ENCODE data around the gene SERINC3. TPM values are rescaled to one million over a fixed set of nuclear protein-coding genes. Genes with fewer than 3 reads are reported as not detected.

SERINC3 gene
- total and polyA plus RNA-seq, 2 of the 13 experiments (the other 11 are each of a cell fraction or from before 2014, with no cell fraction given): 82.0 to 226 TPM

DNA sequence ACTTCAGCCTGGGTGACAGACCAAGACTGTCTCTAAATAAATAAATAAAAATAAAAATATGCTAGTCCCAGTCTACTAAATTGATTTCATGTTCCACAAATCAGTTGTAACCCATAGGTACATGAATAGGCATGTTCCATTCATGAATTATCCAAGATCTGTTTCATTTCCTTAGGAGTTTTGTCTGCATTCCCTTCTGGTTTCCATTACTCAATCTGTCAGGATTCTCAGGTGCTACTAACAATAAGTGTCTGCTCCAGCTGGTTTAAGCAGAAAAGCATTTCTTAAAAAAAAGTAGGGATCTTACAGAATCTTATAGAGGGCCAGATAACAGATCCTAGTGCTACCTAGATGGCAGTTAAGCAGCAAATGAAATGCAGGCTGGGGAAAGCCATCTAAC is 44.9 kb upstream of the SERINC3 start (continued):
- TF ChIP-seq, protein P1, sequence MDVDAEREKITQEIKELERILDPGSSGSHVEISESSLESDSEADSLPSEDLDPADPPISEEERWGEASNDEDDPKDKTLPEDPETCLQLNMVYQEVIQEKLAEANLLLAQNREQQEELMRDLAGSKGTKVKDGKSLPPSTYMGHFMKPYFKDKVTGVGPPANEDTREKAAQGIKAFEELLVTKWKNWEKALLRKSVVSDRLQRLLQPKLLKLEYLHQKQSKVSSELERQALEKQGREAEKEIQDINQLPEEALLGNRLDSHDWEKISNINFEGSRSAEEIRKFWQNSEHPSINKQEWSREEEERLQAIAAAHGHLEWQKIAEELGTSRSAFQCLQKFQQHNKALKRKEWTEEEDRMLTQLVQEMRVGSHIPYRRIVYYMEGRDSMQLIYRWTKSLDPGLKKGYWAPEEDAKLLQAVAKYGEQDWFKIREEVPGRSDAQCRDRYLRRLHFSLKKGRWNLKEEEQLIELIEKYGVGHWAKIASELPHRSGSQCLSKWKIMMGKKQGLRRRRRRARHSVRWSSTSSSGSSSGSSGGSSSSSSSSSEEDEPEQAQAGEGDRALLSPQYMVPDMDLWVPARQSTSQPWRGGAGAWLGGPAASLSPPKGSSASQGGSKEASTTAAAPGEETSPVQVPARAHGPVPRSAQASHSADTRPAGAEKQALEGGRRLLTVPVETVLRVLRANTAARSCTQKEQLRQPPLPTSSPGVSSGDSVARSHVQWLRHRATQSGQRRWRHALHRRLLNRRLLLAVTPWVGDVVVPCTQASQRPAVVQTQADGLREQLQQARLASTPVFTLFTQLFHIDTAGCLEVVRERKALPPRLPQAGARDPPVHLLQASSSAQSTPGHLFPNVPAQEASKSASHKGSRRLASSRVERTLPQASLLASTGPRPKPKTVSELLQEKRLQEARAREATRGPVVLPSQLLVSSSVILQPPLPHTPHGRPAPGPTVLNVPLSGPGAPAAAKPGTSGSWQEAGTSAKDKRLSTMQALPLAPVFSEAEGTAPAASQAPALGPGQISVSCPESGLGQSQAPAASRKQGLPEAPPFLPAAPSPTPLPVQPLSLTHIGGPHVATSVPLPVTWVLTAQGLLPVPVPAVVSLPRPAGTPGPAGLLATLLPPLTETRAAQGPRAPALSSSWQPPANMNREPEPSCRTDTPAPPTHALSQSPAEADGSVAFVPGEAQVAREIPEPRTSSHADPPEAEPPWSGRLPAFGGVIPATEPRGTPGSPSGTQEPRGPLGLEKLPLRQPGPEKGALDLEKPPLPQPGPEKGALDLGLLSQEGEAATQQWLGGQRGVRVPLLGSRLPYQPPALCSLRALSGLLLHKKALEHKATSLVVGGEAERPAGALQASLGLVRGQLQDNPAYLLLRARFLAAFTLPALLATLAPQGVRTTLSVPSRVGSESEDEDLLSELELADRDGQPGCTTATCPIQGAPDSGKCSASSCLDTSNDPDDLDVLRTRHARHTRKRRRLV (CRISPR knock-in tag; IDR thresholded peaks at IDR 0.05): no peak
- TF ChIP-seq ZSCAN25 (CRISPR knock-in tag; IDR thresholded peaks at IDR 0.05): no peak
- no peak for TF ChIP-seq FOXC1 (CRISPR knock-in tag; IDR thresholded peaks at IDR 0.05; ENCODE audit: borderline replicate concordance)
- no peak for TF ChIP-seq ZMYM4 (CRISPR knock-in tag; IDR thresholded peaks at IDR 0.05)
- TF ChIP-seq FOXK1 (CRISPR knock-in tag; IDR thresholded peaks at IDR 0.05; ENCODE audit: borderline replicate concordance, low read depth): no peak
- no peak for TF ChIP-seq ZNF615 (CRISPR knock-in tag; IDR thresholded peaks at IDR 0.05; ENCODE audit: borderline replicate concordance)

DNA sequence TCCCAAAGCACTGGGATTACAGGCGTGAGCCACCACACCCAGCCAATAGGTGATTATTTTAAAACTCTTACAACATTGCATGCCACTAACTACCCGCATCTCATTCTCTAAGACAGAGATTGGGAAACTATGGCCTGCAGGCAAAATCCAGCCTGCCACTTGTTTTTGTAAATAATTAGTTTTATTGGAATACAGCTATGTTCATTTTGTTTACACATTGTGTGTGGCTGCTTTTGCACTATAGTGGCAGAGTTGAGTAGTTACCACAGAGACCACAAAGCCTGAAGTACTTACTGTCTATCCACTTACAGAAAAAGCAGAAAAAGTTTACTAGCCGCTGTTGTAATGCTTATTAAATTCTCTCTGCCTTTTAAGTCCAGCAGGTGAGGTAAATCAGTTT is 44.1 kb upstream of the SERINC3 start:
- FAIRE-seq: no peak
- no peaks in the 10 kb centered on the region for H3K27me3 ChIP-seq (ENCODE audit: control insufficient read depth in 1 of 2, insufficient read depth in 2 of 2, low read length in 2 of 2)
- POLR2A ChIA-PET: no interaction called here
- 95% methylated on average over 3 of the region's 3 CpGs for WGBS (ENCODE audit: low lambda C conversion rate)
- no peak overlapping the region for H3K27ac ChIP-seq (ENCODE audit: extremely low read length, insufficient read depth, low read length)
- no peak overlapping the region for H3K4me3 ChIP-seq (replicated peaks in 1 of 3; ENCODE audit: insufficient read depth in 1 of 3, low read depth in 2 of 3, low read length in 3 of 3)
- no peaks in the 10 kb centered on the region for H3K4me1 ChIP-seq (ENCODE audit: insufficient read depth, low read length)
- no peaks in the 10 kb centered on the region for H3K79me2 ChIP-seq (ENCODE audit: insufficient read depth, low read length)
- intact Hi-C loops (cut with micrococcal nuclease; ENCODE audit: unreplicated experiment) (no loop called here), in situ Hi-C loops (cut with HindIII; ENCODE audit: extremely low pct_ligation_motif_present, low pct_unique_long_range_greater_than_20kb) (no loop called here)
- TF ChIP-seq, protein P2, sequence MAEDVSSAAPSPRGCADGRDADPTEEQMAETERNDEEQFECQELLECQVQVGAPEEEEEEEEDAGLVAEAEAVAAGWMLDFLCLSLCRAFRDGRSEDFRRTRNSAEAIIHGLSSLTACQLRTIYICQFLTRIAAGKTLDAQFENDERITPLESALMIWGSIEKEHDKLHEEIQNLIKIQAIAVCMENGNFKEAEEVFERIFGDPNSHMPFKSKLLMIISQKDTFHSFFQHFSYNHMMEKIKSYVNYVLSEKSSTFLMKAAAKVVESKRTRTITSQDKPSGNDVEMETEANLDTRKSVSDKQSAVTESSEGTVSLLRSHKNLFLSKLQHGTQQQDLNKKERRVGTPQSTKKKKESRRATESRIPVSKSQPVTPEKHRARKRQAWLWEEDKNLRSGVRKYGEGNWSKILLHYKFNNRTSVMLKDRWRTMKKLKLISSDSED (CRISPR knock-in tag; IDR thresholded peaks at IDR 0.05): no peak
- TF ChIP-seq TP53 (CRISPR knock-in tag; conservative IDR thresholded peaks at IDR 0.05): no peak
- BruUV-seq (replicated peaks): no TSS peak
- no peaks in the 10 kb centered on the region for H3K36me3 ChIP-seq (replicated peaks in 1 of 2; ENCODE audit: control insufficient read depth in 1 of 2, insufficient read depth in 2 of 2, low read length in 2 of 2)
- DNase-seq (ENCODE audit: low spot score): no peak
- ATAC-seq: no peak
- H2AFZ ChIP-seq (ENCODE audit: low read length): no peak overlapping the region
- CTCF ChIA-PET (ENCODE audit: low intra/inter-chr PET ratio, low total read pairs): no interaction called here
- no peak overlapping the region for H3K9ac ChIP-seq (ENCODE audit: insufficient read depth, low read depth, low read length)
- no peaks in the 10 kb centered on the region for H4K20me1 ChIP-seq (ENCODE audit: insufficient read depth, low read length)
- H3K9me3 ChIP-seq (ENCODE audit: low read length): no peaks in the 10 kb centered on the region
- H3K4me2 ChIP-seq (ENCODE audit: low read depth, low read length): no peak overlapping the region
